Coronary artery (tissue), 2 donors: ENCODE measurements around the gene ANO1.
A peak's percentile ranks its signal among the peaks of the same experiment; 100 is the strongest.
"Not testable (repeated sequence)": the region's sequence is repeated elsewhere in the genome, so short reads cannot be mapped to it uniquely, and the experiment has no call there.

ENCODE experiments used
- DNase-seq: peaks from one replicate; pipeline ENCODE4 v3.0.0-alpha.2; 2017; ENCODE audit warnings: low spot score
- H3K27ac ChIP-seq, 2 donors: fragments of 200-600 bp; sonication (generic); one replicate each; pipeline ENCODE4 v1.5.1; 2016 to 2019
- H3K4me3 ChIP-seq: fragments of 200-600 bp; sonication (generic); 2 replicates; pipeline ENCODE4 v1.5.1; 2016; ENCODE audit warnings: mild to moderate bottlenecking, moderate library complexity
- CTCF ChIP-seq: fragments of 200-600 bp; sonication (generic); IDR thresholded peaks from one replicate; pipeline ENCODE4 v1.5.1; 2019; ENCODE audit warnings: antibody characterized with exemption

Gene ANO1

GRCh38 chr11:70032943-70033710, 45.0 kb upstream of the ANO1 start:
- Histone ChIP-seq H3K27ac (no peak overlapping the region), H3K4me3 (no peak overlapping the region)
- DNase-seq, result no peak
- no peak for TF ChIP-seq CTCF

GRCh38 chr11:70033711-70034070, 44.4 kb upstream of the ANO1 start:
- no peak overlapping the region for H3K27ac ChIP-seq
- no peak for DNase-seq
- no peak overlapping the region for H3K4me3 ChIP-seq
- TF ChIP-seq CTCF, result no peak

- Histone ChIP-seq H3K4me3 (no peak overlapping the region), H3K27ac (no peak overlapping the region)
- TF ChIP-seq CTCF, result no peak
- peak; percentile 31 for DNase-seq
Observed at GRCh38 chr11:70034740-70035365, 43.3 kb upstream of the ANO1 start.

GRCh38 chr11:70035665-70036064, 42.5 kb upstream of the ANO1 start:
- not testable (repeated sequence) for H3K27ac ChIP-seq, H3K4me3 ChIP-seq, DNase-seq

- Histone ChIP-seq H3K4me3 (no peak overlapping the region), H3K27ac (no peak overlapping the region)
- DNase-seq, result peak; percentile 45
- TF ChIP-seq CTCF, result no peak
Observed at GRCh38 chr11:70036971-70037882, 40.9 kb upstream of the ANO1 start.

GRCh38 chr11:70038034-70038834, 39.9 kb upstream of the ANO1 start:
- Histone ChIP-seq H3K27ac (no peak overlapping the region), H3K4me3 (no peak overlapping the region)
- TF ChIP-seq CTCF, result no peak
- peak; percentile 50 for DNase-seq

GRCh38 chr11:70040452-70040851, 37.7 kb upstream of the ANO1 start:
- DNase-seq, result peak; percentile 9
- no peak for TF ChIP-seq CTCF
- Histone ChIP-seq H3K27ac (no peak overlapping the region), H3K4me3 (no peak overlapping the region)
